LNCaP clone FGC (cell line): ENCODE measurements around the gene CIBAR2.

Experiments used
- DNase-seq: peaks from one replicate; pipeline ENCODE4 v3.0.0-alpha.2; 2011; ENCODE audit warnings: low read depth
- H3K4me3 ChIP-seq: 2 replicates; pipeline ENCODE4 v1.5.1; 2011; ENCODE audit warnings: mild to moderate bottlenecking, low read depth, low read length, control low read depth
- TF ChIP-seq, protein P1 (sequence below): IDR thresholded peaks from 2 replicates; pipeline ENCODE4 v1.5.1; 2012; ENCODE audit warnings: mild to moderate bottlenecking; ENCODE audit not compliant: control insufficient read depth, insufficient read depth; ENCODE audit errors: extremely low read depth

Gene CIBAR2

GRCh38 chr16:85083051-85083639 is 29.1 kb downstream of the CIBAR2 start:
- no peak overlapping the region for H3K4me3 ChIP-seq
- TF ChIP-seq, protein P1, sequence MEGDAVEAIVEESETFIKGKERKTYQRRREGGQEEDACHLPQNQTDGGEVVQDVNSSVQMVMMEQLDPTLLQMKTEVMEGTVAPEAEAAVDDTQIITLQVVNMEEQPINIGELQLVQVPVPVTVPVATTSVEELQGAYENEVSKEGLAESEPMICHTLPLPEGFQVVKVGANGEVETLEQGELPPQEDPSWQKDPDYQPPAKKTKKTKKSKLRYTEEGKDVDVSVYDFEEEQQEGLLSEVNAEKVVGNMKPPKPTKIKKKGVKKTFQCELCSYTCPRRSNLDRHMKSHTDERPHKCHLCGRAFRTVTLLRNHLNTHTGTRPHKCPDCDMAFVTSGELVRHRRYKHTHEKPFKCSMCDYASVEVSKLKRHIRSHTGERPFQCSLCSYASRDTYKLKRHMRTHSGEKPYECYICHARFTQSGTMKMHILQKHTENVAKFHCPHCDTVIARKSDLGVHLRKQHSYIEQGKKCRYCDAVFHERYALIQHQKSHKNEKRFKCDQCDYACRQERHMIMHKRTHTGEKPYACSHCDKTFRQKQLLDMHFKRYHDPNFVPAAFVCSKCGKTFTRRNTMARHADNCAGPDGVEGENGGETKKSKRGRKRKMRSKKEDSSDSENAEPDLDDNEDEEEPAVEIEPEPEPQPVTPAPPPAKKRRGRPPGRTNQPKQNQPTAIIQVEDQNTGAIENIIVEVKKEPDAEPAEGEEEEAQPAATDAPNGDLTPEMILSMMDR = no peak
- DNase-seq = no peak

DNA sequence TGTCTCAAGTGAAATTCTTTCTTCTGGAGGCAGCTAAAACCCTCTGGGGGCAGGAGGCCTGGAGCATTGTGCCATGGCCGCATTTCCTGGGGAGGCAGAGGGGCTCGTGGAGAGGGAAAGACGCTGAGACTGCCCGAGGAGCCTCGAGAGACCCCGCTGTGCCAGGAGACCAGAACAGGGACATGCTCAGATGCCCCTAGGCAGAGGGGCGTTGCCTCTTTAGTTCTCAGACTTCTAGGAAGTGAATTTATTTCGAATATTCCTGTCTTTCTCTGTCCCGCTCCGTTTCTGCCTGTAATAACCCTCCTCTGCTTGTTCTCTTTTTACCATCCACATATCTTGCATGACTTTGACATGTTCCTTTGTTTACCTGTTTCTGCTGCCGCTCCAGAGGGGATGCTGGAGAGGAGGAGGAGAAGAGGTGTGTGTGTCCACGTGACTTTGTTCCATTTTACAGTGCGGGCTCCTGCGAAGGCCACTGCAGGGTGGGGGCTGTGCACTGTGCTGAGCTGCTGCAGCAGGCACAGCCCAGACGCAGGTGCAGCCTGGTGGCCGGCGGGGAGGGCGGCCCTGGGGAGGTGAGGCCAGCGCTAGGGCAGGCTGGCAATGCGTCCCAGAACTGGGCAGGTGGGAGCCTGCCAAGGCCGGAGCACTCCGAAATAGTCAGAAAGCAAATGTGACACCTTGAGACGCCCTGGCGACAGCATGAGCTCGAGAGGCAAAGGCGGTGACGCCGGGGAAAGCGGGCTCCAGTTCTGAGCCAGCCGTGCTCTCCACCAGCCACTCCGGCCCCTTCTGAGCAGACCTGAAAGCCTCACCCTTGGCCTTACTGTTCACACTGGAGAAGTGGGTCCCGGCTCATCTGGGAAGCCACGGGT is 29.9 kb downstream of the CIBAR2 start:
- TF ChIP-seq, protein P1 = no peak
- no peak for DNase-seq
- H3K4me3 ChIP-seq = no peak overlapping the region

GRCh38 chr16:85081765-85082164 is 30.5 kb downstream of the CIBAR2 start:
- TF ChIP-seq, protein P1 = no peak
- H3K4me3 ChIP-seq = no peak overlapping the region
- DNase-seq = no peak

DNA sequence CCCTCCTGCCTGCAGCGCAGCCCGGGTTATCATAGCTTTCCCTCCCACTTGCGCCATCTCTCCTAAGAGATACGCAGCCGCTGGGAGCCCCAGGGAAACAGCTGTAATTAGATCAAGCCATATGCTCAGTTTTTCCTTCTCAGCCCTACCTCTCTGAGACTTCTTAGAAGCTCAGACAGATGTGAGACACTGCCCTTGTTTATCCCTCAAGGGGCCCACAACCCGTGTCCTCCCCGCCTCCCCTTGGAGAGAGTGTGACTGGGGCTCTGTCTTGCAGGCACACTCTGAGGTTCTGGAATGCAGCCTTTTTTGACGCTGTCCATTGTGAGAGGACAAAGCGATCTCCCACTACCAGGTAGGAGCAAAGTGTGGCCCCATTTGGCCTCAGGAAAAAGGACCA is 31.2 kb downstream of the CIBAR2 start:
- TF ChIP-seq, protein P1 = no peak
- no peak overlapping the region for H3K4me3 ChIP-seq
- no peak for DNase-seq

DNA sequence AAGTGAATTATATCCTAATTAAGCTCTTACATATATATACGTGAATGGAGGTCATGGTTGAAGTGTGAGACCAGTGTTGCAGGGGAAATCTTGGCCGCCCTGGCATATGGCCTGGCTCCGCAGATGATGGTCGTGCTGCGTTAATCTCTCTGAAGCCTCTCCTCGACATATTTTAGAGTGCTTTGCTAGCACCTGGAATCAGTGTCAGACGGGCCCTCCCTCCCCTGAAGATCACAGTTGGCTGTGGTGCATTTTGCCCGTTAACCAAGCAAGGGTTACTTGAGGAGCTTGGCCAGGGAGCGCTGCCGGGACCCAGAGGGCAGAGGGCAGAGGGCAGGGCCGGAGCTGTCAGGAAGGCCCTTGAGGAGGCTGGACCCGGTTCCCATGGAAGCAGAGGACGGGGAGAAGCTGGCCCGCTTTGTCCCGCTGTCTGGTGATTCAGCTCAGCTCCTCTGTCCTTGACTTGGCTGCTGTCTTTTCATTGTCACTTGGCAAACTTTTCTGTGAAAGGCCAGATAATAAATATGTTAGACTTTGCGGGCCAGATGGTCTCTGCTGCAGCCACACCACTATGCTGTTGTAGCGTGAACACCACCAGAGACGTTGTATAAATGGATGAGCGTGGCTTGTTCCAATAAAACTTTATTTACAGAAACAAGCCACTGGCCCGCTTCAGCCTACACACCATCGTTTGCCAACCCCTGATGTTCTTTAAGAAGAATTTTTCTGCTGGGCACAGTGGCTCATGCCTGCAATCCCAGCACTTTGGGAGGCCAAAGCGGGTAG is 32.3 kb downstream of the CIBAR2 start:
- DNase-seq = no peak
- no peak overlapping the region for H3K4me3 ChIP-seq
- TF ChIP-seq, protein P1 = no peak

GRCh38 chr16:85078952-85079351 is 33.3 kb downstream of the CIBAR2 start:
- H3K4me3 ChIP-seq = no peak overlapping the region
- no peak for DNase-seq
- TF ChIP-seq, protein P1 = no peak
